ENCODE data around the gene PTDSS2. TPM values are rescaled to one million over a fixed set of nuclear protein-coding genes. Genes with fewer than 3 reads are reported as not detected.
A peak's percentile ranks its signal among the peaks of the same experiment; 100 is the strongest.

Gene PTDSS2
- total and polyA plus RNA-seq, 2 of the 13 experiments (the other 11 are each of a cell fraction or from before 2014, with no cell fraction given) = 21.7 to 26.4 TPM

DNA sequence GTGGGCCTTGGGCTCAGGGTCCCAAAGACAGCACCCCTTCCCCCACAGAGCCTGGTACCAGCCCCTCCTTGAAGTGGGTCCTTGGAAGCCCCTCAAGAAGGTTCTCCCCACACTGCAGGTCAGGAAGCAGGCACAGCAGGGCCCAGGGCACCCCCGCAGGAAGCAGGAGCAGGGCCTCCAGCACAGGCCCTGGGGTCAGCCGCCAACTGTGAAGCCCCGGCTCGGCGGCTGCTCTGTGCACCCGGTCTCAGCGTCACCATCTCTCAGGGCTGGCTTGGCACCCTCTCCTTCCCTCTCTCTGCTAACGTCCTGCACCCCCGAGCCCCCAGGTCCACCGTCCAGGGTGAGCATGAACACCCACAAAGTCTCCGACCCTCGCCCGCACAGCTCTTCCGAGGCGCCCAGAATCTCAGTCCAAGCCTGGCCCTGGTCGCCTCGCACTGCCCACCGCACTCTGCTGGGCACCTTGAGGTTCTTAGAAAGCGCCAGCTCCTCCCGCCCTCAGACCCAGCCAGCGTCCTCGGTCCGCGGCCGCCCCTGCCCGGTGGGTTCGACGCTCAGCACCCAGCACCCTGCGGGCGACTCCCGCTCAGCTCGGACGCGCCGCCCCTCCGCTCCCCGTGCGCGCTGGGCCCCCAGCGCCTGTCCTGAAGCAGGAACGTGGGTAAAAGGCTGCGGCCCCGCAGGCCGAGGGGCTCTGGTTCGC is 33.9 kb upstream of the PTDSS2 start (continued):
- TF ChIP-seq ZNF792 (CRISPR knock-in tag; IDR thresholded peaks at IDR 0.05) = no peak
- TF ChIP-seq, protein P1, sequence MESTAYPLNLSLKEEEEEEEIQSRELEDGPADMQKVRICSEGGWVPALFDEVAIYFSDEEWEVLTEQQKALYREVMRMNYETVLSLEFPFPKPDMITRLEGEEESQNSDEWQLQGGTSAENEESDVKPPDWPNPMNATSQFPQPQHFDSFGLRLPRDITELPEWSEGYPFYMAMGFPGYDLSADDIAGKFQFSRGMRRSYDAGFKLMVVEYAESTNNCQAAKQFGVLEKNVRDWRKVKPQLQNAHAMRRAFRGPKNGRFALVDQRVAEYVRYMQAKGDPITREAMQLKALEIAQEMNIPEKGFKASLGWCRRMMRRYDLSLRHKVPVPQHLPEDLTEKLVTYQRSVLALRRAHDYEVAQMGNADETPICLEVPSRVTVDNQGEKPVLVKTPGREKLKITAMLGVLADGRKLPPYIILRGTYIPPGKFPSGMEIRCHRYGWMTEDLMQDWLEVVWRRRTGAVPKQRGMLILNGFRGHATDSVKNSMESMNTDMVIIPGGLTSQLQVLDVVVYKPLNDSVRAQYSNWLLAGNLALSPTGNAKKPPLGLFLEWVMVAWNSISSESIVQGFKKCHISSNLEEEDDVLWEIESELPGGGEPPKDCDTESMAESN (CRISPR knock-in tag; conservative IDR thresholded peaks at IDR 0.05) = peak; percentile 44; the same call in 1 of the 2 replicates
- TF ChIP-seq, protein P2, sequence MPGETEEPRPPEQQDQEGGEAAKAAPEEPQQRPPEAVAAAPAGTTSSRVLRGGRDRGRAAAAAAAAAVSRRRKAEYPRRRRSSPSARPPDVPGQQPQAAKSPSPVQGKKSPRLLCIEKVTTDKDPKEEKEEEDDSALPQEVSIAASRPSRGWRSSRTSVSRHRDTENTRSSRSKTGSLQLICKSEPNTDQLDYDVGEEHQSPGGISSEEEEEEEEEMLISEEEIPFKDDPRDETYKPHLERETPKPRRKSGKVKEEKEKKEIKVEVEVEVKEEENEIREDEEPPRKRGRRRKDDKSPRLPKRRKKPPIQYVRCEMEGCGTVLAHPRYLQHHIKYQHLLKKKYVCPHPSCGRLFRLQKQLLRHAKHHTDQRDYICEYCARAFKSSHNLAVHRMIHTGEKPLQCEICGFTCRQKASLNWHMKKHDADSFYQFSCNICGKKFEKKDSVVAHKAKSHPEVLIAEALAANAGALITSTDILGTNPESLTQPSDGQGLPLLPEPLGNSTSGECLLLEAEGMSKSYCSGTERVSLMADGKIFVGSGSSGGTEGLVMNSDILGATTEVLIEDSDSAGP (CRISPR knock-in tag; IDR thresholded peaks at IDR 0.05; ENCODE audit: borderline replicate concordance) = peak; percentile 66; the same call in 1 of the 2 replicates
- TF ChIP-seq, protein P3, sequence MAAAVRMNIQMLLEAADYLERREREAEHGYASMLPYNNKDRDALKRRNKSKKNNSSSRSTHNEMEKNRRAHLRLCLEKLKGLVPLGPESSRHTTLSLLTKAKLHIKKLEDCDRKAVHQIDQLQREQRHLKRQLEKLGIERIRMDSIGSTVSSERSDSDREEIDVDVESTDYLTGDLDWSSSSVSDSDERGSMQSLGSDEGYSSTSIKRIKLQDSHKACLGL (CRISPR knock-in tag; IDR thresholded peaks at IDR 0.05) = peak; percentile 8; the same call in 1 of the 2 replicates
- 0 out of 2 replicates have a peak, but pooled peaks have one; percentile 23 for TF ChIP-seq ZSCAN25 (CRISPR knock-in tag; IDR thresholded peaks at IDR 0.05)
- no peak for TF ChIP-seq ZNF34 (CRISPR knock-in tag; IDR thresholded peaks at IDR 0.05; ENCODE audit: borderline replicate concordance)
- TF ChIP-seq, protein P4, sequence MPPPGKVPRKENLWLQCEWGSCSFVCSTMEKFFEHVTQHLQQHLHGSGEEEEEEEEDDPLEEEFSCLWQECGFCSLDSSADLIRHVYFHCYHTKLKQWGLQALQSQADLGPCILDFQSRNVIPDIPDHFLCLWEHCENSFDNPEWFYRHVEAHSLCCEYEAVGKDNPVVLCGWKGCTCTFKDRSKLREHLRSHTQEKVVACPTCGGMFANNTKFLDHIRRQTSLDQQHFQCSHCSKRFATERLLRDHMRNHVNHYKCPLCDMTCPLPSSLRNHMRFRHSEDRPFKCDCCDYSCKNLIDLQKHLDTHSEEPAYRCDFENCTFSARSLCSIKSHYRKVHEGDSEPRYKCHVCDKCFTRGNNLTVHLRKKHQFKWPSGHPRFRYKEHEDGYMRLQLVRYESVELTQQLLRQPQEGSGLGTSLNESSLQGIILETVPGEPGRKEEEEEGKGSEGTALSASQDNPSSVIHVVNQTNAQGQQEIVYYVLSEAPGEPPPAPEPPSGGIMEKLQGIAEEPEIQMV (CRISPR knock-in tag; IDR thresholded peaks at IDR 0.05; ENCODE audit: low read depth) = 0 out of 2 replicates have a peak, but pooled peaks have one; percentile 54
- no peak for TF ChIP-seq KLF13 (CRISPR knock-in tag; IDR thresholded peaks at IDR 0.05)
- TF ChIP-seq KLF12 (CRISPR knock-in tag; IDR thresholded peaks at IDR 0.05; ENCODE audit: borderline replicate concordance) = 0 out of 2 replicates have a peak, but pooled peaks have one; percentile 27
- TF ChIP-seq, protein P5, sequence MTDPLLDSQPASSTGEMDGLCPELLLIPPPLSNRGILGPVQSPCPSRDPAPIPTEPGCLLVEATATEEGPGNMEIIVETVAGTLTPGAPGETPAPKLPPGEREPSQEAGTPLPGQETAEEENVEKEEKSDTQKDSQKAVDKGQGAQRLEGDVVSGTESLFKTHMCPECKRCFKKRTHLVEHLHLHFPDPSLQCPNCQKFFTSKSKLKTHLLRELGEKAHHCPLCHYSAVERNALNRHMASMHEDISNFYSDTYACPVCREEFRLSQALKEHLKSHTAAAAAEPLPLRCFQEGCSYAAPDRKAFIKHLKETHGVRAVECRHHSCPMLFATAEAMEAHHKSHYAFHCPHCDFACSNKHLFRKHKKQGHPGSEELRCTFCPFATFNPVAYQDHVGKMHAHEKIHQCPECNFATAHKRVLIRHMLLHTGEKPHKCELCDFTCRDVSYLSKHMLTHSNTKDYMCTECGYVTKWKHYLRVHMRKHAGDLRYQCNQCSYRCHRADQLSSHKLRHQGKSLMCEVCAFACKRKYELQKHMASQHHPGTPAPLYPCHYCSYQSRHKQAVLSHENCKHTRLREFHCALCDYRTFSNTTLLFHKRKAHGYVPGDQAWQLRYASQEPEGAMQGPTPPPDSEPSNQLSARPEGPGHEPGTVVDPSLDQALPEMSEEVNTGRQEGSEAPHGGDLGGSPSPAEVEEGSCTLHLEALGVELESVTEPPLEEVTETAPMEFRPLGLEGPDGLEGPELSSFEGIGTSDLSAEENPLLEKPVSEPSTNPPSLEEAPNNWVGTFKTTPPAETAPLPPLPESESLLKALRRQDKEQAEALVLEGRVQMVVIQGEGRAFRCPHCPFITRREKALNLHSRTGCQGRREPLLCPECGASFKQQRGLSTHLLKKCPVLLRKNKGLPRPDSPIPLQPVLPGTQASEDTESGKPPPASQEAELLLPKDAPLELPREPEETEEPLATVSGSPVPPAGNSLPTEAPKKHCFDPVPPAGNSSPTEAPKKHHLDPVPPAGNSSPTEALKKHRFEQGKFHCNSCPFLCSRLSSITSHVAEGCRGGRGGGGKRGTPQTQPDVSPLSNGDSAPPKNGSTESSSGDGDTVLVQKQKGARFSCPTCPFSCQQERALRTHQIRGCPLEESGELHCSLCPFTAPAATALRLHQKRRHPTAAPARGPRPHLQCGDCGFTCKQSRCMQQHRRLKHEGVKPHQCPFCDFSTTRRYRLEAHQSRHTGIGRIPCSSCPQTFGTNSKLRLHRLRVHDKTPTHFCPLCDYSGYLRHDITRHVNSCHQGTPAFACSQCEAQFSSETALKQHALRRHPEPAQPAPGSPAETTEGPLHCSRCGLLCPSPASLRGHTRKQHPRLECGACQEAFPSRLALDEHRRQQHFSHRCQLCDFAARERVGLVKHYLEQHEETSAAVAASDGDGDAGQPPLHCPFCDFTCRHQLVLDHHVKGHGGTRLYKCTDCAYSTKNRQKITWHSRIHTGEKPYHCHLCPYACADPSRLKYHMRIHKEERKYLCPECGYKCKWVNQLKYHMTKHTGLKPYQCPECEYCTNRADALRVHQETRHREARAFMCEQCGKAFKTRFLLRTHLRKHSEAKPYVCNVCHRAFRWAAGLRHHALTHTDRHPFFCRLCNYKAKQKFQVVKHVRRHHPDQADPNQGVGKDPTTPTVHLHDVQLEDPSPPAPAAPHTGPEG (CRISPR knock-in tag; IDR thresholded peaks at IDR 0.05) = peak; percentile 49; the same call in 1 of the 2 replicates
- TF ChIP-seq, protein P6, sequence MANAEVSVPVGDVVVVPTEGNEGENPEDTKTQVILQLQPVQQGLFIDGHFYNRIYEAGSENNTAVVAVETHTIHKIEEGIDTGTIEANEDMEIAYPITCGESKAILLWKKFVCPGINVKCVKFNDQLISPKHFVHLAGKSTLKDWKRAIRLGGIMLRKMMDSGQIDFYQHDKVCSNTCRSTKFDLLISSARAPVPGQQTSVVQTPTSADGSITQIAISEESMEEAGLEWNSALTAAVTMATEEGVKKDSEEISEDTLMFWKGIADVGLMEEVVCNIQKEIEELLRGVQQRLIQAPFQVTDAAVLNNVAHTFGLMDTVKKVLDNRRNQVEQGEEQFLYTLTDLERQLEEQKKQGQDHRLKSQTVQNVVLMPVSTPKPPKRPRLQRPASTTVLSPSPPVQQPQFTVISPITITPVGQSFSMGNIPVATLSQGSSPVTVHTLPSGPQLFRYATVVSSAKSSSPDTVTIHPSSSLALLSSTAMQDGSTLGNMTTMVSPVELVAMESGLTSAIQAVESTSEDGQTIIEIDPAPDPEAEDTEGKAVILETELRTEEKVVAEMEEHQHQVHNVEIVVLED (CRISPR knock-in tag; IDR thresholded peaks at IDR 0.05; ENCODE audit: borderline replicate concordance) = 0 out of 2 replicates have a peak, but pooled peaks have one; percentile 16
- TF ChIP-seq HOXA5 (CRISPR knock-in tag; IDR thresholded peaks at IDR 0.05) = 0 out of 2 replicates have a peak, but pooled peaks have one; percentile 31
